Stimulated activated CD8-positive, alpha-beta memory T cell treated with anti-CD3 and anti-CD28 coated beads, Interleukin-4, amount 100 ng/mL, for 24 hours (primary cell): ENCODE measurements around the gene MATN1.

Source experiments
- DNase-seq: peaks from one replicate; pipeline ENCODE4 v3.0.0-alpha.2; 2020; ENCODE audit warnings: low read depth

The MATN1 gene

DNA sequence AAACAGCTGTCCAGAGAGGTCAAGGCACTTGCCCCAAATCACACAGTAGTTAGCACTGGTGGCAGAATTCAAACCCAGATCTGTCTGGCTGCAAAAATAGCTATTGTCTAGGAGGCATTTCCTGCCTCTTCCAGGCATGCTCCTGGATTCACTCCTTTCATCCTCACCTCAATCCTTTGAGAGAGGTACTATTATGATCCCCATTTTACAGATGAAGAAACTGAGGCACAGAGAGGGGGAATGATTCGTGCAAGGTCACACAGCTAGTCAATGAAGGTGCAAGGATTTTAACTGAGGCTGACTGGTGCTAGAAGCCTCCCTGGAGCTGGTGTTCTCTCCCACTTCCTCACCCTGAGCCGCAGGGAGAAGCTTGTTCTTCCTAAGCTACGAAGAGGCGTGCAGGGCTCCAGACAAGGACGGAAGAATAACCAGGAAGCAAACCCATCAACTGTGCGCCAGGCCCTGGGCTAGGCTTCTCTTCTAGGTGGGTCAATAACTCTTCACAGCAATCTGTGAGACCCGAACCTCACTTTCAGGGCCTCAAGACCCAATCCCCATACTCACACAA, 34.8 kb upstream of the MATN1 start:
- DNase-seq: no peak

DNA sequence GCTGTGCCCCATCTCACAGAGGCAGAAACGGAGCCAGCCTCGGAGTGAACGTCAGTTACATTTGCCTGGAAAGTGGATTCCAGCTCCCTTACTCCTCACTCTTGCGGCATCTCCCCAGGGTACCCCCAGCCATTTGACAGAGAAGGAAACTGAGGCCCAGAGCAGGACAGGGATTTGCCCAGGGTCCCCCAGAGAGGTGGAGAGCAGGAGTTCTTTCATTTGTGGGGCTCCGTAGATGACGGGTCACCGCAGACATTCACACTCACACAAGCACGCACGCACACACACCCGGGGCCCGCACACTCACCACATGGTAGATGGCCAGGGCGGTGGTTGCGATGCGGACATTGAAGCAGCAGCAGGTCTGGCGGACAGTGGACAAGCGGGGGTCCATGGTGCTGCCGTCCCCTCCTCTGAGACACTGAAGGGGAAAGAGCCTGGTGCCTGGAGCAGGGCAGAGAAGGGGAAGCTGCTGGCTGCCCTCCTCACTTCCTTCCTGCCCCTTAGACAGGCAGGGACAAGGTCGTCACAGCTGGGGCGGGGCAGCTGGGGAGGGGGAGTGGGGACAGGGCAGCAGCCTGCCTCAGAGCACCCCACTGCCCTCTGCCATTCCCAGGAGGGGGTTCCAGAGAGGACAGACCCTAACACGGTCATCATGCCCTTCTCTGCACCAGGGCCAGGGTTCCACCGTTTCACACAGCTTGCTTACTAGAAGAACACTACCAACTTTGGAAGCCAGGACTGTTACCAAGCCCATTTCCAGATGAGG, 34.2 kb upstream of the MATN1 start, which contains the start of gene LAPTM5:
LAPTM5 (minus strand) TSS at position 423 of the 769 bp plus-strand sequence; CDS start at position 394, 29 bp downstream.
- peak; percentile 44 for DNase-seq

DNA sequence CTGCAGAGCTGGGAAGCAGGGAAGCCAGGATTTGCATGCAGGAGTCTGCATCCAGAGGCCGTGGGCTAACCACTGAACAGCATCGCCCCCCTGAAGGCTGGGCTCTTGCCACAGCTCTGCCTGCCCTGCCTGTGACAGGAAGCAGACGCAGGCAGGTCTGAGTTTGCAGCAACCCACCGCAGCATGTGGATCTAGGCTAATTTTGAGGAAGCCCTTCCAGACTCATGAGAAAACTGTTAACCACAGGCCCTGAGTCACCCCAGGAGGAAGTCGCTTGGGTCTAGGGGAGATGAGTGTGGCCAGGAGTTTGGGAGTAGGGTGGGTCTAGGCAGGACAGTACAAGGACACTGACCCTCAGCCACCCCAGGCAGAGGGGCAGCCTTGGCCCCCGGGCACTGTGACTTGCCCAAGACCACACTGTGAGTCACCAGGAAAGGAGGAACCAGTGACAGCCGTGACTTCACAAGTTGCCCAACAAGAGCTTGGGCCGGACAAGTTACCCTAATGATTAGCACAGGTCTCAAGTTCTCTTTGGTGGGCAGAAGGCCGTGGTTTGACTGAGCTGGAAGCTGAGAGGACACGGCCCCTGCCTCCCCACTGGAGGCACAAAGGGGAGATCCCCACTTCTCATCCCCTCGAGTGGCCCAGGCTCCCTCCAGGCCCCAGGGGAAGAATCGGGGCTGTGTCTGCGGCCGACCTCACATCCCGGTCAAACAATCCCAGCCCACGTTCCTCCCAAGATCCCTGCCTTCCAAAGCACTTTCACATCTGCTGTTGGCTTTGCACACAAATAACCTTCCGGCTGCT, 33.4 kb upstream of the MATN1 start:
- DNase-seq: peak; percentile 61

DNA sequence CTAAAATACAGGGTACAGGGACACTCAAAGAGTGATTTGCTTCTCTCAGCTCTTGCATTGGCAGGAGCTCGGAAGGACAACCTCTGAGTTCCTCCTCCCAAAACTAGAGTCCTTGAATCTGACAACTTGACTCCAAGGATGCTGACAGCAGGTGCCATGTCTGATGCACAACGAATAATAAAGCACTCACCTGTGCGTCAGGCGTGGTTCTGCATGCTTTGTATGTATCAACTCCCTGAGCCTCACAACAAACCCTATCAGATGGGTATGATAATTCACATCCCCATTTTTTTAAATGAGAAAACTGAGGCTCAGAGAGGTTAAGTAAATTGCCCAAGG, 32.8 kb upstream of the MATN1 start:
- DNase-seq: no peak

- no peak for DNase-seq
These were observed 32.4 kb upstream of the MATN1 start for GRCh38 chr1:30755746-30756145.

DNA sequence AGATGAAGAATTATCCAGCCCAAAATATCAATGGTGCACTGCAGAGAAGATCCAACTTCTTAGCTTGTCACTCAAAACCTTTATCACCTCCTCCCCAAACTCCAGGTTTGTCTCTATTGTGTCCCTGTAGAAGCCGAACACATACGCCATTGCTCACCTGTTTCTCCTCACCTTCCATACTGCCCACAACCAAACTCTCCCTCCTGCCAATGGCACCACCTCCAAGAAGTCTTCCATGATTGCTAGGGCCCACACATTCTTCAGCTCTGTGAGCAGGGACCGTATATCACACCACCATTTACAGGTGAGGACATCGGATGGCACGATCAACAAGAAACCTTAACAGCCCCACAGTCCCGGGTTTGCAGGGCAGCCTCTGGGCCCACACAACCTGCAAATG, 31.9 kb upstream of the MATN1 start:
- DNase-seq: no peak

DNA sequence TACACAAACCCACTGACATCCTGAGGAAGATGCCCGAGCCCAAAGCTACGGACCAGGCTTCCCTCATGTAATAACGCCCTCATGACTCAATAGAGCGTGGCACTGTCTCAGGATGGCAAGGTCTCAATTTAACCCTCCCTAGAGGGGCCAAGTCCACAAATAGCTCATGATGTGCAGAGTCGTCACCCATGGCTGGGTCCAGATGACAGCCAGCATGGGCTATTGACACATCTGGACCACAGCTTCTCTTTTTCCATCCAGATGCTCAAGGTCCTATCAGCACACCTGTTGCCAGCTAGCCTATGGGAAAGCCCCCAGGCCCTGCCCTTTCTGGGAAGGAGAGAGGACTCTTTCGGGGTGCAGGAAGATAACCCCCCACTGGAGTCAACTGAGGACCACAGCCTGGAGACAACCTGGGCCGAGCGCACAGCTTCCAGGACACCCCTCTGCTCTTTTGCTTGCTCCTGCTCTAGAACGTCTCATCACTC, 31.3 kb upstream of the MATN1 start:
- DNase-seq: no peak

DNA sequence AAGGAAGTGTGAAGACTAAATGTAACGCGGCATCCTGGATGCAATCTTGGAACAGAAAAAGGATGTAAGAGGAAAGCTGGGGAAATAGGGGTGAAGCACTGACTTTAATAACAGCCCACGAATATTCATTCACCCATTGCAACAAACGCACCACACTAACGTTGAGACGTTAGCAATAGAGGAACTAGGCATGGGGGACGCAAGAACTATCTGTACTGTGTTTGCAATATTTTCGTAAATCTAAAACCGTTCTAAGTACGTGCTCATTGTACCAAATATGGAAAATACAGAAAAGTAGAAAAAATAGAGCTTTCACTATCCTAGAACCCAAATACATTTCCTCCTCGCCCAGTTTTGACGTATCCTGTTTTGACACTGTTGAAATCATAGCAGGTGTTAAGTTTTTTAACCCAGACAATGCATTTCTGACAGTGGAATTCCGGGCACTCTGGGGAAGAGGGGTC, 30.3 kb upstream of the MATN1 start:
- no peak for DNase-seq

DNA sequence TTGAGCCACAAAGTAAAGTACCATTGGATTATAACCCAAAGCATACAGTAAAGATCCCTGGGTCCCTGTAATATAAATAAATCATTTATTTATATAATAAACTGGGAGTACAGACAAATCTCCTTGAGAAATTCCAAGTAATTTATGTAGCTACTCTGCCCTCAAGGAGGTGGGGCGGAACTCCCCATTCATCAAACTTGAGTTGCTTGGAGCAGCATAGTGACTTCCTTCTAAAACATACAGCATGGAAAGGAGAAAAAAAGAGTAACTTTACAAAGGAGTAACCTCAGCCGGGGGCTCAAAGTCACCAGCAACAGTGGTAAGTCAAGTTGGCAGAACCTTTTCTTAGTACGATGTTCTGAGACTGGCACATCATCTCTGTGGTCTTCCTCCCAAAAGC, 29.7 kb upstream of the MATN1 start:
- DNase-seq: no peak

- DNase-seq: no peak
These were observed 29.2 kb upstream of the MATN1 start for GRCh38 chr1:30752651-30752908.

DNA sequence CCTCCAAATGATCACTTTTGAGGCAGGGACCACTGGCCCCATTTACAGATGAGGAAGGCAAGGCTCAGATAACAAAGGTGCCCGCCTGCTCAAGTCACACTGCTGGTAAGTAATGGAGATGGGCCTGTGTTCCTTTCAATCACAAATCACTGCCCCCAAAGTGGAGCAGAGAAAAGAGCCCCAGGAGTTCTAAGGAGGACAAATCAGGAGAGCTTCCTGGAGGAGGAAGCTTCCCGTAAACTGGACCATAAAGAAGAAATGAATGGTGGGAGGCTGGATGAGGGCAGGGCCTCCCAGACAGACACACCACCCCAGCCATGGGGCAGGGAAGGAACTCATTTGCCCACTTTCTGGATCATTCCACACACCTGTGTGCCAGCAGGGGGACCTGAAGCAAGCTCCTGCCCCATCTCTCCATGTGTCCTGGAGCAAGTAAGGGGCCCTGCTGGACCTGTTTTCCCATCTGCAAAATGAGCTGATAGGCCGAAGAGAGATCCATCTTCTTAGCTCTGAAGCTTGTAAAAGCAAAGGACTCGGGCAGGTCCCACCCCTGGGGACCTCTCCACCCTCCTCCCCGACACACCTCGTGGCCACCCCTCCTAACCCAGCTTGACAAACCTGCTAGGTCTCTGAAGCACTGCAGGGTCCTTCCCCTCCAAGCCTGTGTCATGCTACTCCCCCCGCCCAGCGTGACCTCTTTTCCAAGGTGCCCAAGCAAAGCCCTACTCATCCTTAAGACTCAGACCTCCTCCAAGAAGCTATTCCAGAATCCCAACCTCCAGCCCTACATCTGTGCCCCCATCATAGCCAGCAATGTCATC, 28.7 kb upstream of the MATN1 start:
- no peak for DNase-seq

DNA sequence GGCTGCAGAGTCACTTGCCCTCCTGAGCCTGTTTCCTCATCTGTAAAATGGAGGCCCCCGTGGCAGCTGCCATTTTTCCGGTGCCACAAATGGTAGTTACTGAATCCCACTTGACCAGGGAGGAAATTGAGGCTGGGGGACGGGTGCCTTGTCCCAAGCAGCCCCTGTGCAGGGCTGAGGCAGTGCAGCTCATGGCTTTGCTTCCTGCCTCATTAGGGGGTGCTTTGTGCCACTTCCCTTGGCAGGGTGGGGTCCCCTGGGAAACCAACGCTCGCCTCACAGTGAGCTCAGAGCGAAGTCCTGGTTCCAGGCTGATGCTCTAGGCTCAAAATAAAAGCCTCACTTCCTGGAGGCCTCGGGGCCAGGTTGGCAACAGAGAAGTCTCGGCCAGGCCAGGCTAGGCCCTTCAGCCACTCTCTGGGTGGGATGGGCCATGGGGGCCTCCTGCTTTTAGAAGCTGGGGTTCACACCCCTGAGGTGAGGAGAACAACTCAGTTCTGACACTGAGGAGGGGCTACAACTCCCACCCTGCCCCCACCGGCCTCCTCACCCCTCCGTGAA, 27.4 kb upstream of the MATN1 start:
- no peak for DNase-seq

GRCh38 chr1:30749691-30750583, 26.6 kb upstream of the MATN1 start:
- no peak for DNase-seq

DNA sequence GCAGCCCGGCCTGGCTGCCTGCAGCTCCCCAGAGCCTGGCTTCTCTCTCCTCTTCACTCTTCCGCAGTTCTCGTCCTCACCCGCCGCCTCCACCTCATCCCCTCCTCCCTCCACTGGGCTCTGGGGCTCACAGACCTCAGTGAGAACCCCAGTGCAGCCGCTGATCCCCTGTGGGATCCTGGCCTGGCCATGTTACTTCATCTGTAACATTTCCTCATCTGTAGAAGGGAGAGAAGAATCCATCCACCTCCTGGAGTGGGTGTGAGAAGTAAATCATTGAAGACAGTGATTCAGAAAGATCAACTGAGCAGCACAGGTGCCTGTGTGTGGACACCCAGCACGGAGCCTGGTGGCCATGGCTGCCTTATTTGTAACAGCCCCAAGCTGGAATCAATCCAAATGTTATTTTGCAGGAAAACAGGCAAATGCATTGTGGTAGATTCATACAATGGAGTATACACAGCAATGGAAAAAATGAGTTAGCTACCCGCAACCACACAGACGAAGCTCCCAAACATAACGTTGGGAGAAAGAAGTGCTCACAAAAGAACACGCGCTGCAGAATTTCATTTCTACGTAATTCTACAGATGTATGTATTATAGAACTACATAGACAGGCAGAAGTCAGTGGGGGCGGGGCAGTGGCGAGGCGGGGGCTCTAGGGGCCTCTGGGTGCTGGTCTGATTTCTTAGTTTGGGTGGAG, 25.5 kb upstream of the MATN1 start:
- no peak for DNase-seq

DNA sequence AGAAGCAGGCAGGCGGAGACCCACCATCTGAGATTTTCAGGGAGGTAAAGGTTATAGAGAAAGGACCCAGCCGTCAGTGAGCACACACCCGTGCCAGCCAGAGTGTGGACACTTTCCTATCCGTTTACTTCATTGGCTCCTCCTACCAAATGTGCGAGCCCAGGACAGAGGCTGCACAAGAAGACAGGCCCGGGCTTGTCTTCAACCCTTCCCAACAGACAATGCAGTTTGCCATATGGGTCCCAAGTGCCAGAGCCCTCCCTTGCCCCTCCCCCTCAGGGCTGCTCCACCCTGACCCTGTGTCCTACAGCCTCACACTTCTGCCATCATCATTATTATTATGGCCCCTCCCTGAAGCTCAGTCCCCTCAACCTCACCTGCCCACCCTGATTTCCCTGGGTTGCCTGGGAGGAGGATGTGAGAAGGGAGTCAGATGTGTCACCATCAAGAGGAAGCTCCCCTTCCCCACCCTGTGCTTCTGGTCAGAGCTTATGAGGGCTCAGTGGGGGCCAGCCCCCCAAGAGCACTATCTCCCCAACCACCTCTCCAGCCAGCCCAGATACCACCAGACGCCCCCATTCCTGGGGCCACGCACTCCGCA, 24.8 kb upstream of the MATN1 start:
- DNase-seq: no peak

GRCh38 chr1:30747033-30748008, 23.9 kb upstream of the MATN1 start:
- DNase-seq: no peak

GRCh38 chr1:30746212-30747032, 23.0 kb upstream of the MATN1 start:
- DNase-seq: no peak

DNA sequence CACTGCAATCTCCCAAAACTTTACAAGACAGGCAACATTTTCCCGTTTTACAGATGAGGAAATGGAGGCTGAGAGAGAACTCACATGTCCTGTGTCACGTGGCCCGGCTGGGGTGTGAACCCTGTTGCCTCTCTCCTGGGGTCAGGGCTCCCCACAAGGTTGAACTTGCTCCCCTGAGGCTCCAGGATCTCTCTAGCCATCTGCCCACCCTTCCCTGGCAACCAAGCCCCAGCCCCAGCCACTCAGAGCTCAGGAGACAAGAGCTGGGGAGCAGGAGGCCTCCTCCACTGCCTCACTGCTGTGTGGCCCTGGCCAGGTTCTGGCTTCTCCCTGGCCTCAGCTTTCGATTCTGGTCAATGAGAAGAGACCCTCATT, 22.4 kb upstream of the MATN1 start:
- DNase-seq: no peak
